HCT116 (cell line): Measurements from ENCODE around the gene MYBPC2. TPM values are rescaled to one million over a fixed set of nuclear protein-coding genes. Genes with fewer than 3 reads are reported as not detected.
"Not testable (repeated sequence)": the region's sequence is repeated elsewhere in the genome, so short reads cannot be mapped to it uniquely, and the experiment has no call there.

Experiments used
- ATAC-seq: fragments of 200-7000 bp; cut with Tn5 transposase; 2 replicates; pipeline ENCODE4 v1.9.1; 2020; ENCODE audit warnings: mild to moderate bottlenecking, moderate library complexity
- BruUV-seq: library from RNA; stranded (reverse); fragments of 400-500 nt; replicated peaks from 2 replicates; lab custom pipeline; 2021; lab: Mats Ljungman, UMichigan
- CTCF ChIA-PET: fragments of 300-600 bp; sonication (Branson Sonifier 250); formaldehyde crosslinking; loops from one replicate; lab custom pipeline; 2021; ENCODE audit warnings: antibody characterized with exemption; lab: Charles Lee
- POLR2A ChIA-PET: fragments of 300-600, 350-600 bp; sonication (Branson Sonifier 250); formaldehyde crosslinking; loops from one replicate; lab custom pipeline; 2021; ENCODE audit warnings: antibody characterized with exemption; lab: Charles Lee
- RAD21 ChIA-PET, 2 experiments: fragments of 300-600 bp; sonication (Branson Sonifier 250); formaldehyde crosslinking; loops; one replicate each; lab custom pipeline; 2023; ENCODE audit warnings: low total read pairs in 2 of 2; ENCODE audit not compliant: uncharacterized antibody in 2 of 2, unreplicated experiment in 2 of 2, low non-redundant PET in 1 of 2; lab: Charles Lee
- DNase-seq: peaks from one replicate; pipeline ENCODE4 v3.0.0-alpha.2; 2010; ENCODE audit warnings: low read depth, low spot score
- H2AFZ ChIP-seq: fragments of 200-600 bp; shearing (Covaris generic), sonication (generic); 2 replicates; pipeline ENCODE4 v1.6.1; 2017; ENCODE audit warnings: low read depth, mixed run types, mixed read lengths, antibody characterized with exemption, low read length; ENCODE audit not compliant: poor library complexity, severe bottlenecking
- H3K27ac ChIP-seq: 2 replicates; pipeline ENCODE4 v1.5.1; 2012; ENCODE audit warnings: low read depth, low read length
- H3K27me3 ChIP-seq: fragments of 200-600 bp; sonication (generic); 2 replicates; pipeline ENCODE4 v1.6.1; 2016; ENCODE audit warnings: mixed run types, low read length, mixed read lengths; ENCODE audit not compliant: insufficient read depth
- H3K36me3 ChIP-seq, 2 experiments: fragments of 200-500 bp in 1 of 2; fragments of 200-600 bp in 1 of 2; sonication (Bioruptor generic) in 1 of 2; sonication (generic) in 1 of 2; 2 replicates each; pipeline versions ENCODE4 v1.5.1 to v1.6.1; 2014 to 2016; ENCODE audit warnings: low read length in 2 of 2, inconsistent platforms in 1 of 2, mixed read lengths in 1 of 2, mixed run types in 1 of 2; ENCODE audit not compliant: insufficient read depth in 2 of 2, control insufficient read depth in 1 of 2
- H3K4me1 ChIP-seq, 2 experiments: fragments of 200-600 bp in 1 of 2; sonication (generic) in 1 of 2; 2 replicates each; pipeline versions ENCODE4 v1.5.1 to v1.6.1; 2012 to 2017; ENCODE audit warnings: low read length in 2 of 2, inconsistent platforms in 1 of 2, mild to moderate bottlenecking in 1 of 2, mixed read lengths in 1 of 2, mixed run types in 1 of 2, moderate library complexity in 1 of 2; ENCODE audit not compliant: insufficient read depth in 2 of 2, control insufficient read depth in 1 of 2
- H3K4me2 ChIP-seq: fragments of 200-600 bp; sonication (generic); 2 replicates; pipeline ENCODE4 v1.6.1; 2017; ENCODE audit warnings: mixed run types, low read length, mixed read lengths
- H3K4me3 ChIP-seq, 2 experiments: fragments of 200-600 bp in 1 of 2; sonication (generic) in 1 of 2; replicated peaks in 1 of 2; 2 replicates each; pipeline ENCODE4 v1.5.1; 2011 to 2016; ENCODE audit warnings: low read length in 2 of 2, control low read depth in 1 of 2, low read depth in 1 of 2, mild to moderate bottlenecking in 1 of 2, mixed read lengths in 1 of 2, mixed run types in 1 of 2
- H3K79me2 ChIP-seq: fragments of 200-600 bp; sonication (generic); 2 replicates; pipeline ENCODE4 v1.6.1; 2017; ENCODE audit warnings: mild to moderate bottlenecking, mixed run types, low read length, moderate library complexity, mixed read lengths; ENCODE audit not compliant: insufficient read depth
- H3K9ac ChIP-seq: fragments of 200-600 bp; sonication (generic); 2 replicates; pipeline ENCODE4 v1.6.1; 2016; ENCODE audit warnings: low read length, mixed read lengths
- H3K9me2 ChIP-seq: fragments of 200-600 bp; sonication (generic), shearing (Covaris generic); 2 replicates; pipeline ENCODE4 v1.6.1; 2017; ENCODE audit warnings: mixed run types, mild to moderate bottlenecking, moderate library complexity; ENCODE audit not compliant: insufficient read depth
- H3K9me3 ChIP-seq, 2 experiments: fragments of 200-500 bp in 1 of 2; fragments of 200-600 bp in 1 of 2; sonication (Bioruptor generic) in 1 of 2; sonication (generic) in 1 of 2; 2 replicates each; pipeline ENCODE4 v1.6.1; 2014 to 2017; ENCODE audit warnings: low read length in 2 of 2, mixed read lengths in 2 of 2, inconsistent platforms in 1 of 2, low read depth in 1 of 2, mild to moderate bottlenecking in 1 of 2, mixed run types in 1 of 2, moderate library complexity in 1 of 2; ENCODE audit not compliant: control insufficient read depth in 1 of 2, insufficient read depth in 1 of 2
- H4K20me1 ChIP-seq: fragments of 200-600 bp; sonication (generic), shearing (Covaris generic); 2 replicates; pipeline ENCODE4 v1.6.1; 2017; ENCODE audit warnings: mixed run types, mild to moderate bottlenecking, moderate library complexity; ENCODE audit not compliant: insufficient read depth
- SP1 ChIP-seq: IDR thresholded peaks from 2 replicates; pipeline ENCODE4 v1.6.1; 2012; ENCODE audit warnings: low read depth
- intact Hi-C: fragments of 100-400 bp; cut with micrococcal nuclease; formaldehyde crosslinking; loops from 2 replicates; pipeline ENCODE4 v1.10.0; 2022
- total RNA-seq: library from RNA; stranded (reverse); gene quantifications from one replicate; pipeline ENCODE4 v1.2.1, GENCODE V29; 2021; ENCODE audit not compliant: unreplicated experiment

The MYBPC2 gene
- total RNA-seq, 1 experiment from 2014 or later = not detected

GRCh38 chr19:50473336-50473735 lies 40.6 kb downstream of the MYBPC2 start:
- not testable (repeated sequence) for ATAC-seq
- CTCF ChIA-PET = interaction anchor here (1.1 to 1.3 kb wide), 2 partner anchors 8 to 13 kb away, joined by 3 to 4 read pairs; no protein-coding TSS in a partner anchor

GRCh38 chr19:50475101-50475568 lies 42.4 kb downstream of the MYBPC2 start:
- H3K9me3 ChIP-seq = no peaks in the 10 kb centered on the region
- RAD21 ChIA-PET = no interaction called here
- TF ChIP-seq SP1 = no peak
- ATAC-seq (no peak), DNase-seq (no peak)
- peak overlapping the region; percentile 50; the same call in 1 of the 2 replicates for H3K27ac ChIP-seq
- H3K4me3 ChIP-seq = peak overlapping the region in 1 of 2 experiments; percentile 100; a peak in 2 of 4 replicates
- peaks cover 37% of the 10 kb centered on the region for H3K79me2 ChIP-seq
- CTCF ChIA-PET = interaction anchor here (0.6 kb wide), 1 partner anchor 10 kb away, joined by 3 read pairs; no protein-coding TSS in a partner anchor
- peaks cover 4 to 13% of the 10 kb centered on the region in 2 experiments; a peak in 2 of 4 replicates for H3K36me3 ChIP-seq
- H4K20me1 ChIP-seq = no peaks in the 10 kb centered on the region
- H2AFZ ChIP-seq = no peak overlapping the region
- POLR2A ChIA-PET = interaction anchor here (1.2 kb wide), 1 partner anchor 9 kb away, joined by 3 read pairs; no protein-coding TSS in a partner anchor
- no TSS peak for BruUV-seq
- H3K4me1 ChIP-seq = peaks cover 9 to 21% of the 10 kb centered on the region in 2 experiments; a peak in 3 of 4 replicates
- no peaks in the 10 kb centered on the region for H3K27me3 ChIP-seq
- H3K9me2 ChIP-seq = no peaks in the 10 kb centered on the region
- intact Hi-C loops = no loop called here
- H3K9ac ChIP-seq = no peak overlapping the region
- peak overlapping the region; percentile 97; the same call in 1 of the 2 replicates for H3K4me2 ChIP-seq

More at GRCh38 chr19:50473336-50473735, 40.6 kb downstream of the MYBPC2 start:
- peaks cover 9 to 21% of the 10 kb centered on the region in 2 experiments; a peak in 3 of 4 replicates for H3K4me1 ChIP-seq
- H3K9me3 ChIP-seq, H3K36me3 ChIP-seq, BruUV-seq, H3K4me3 ChIP-seq, RAD21 ChIA-PET, H3K9me2 ChIP-seq, H3K9ac ChIP-seq, intact Hi-C loops, H4K20me1 ChIP-seq, H3K27ac ChIP-seq, H2AFZ ChIP-seq, H3K27me3 ChIP-seq, H3K4me2 ChIP-seq, DNase-seq: not testable (repeated sequence)
- H3K79me2 ChIP-seq = peaks cover 19% of the 10 kb centered on the region
- POLR2A ChIA-PET = interaction anchor here (1.4 kb wide), 1 partner anchor 325 kb away, joined by 3 read pairs; no protein-coding TSS in a partner anchor
